Bronchial epithelial cell (primary cell): ENCODE measurements around the gene ANKRD30A. TPM values are rescaled to one million over a fixed set of nuclear protein-coding genes. Genes with fewer than 3 reads are reported as not detected.
"Not testable (repeated sequence)": the region's sequence is repeated elsewhere in the genome, so short reads cannot be mapped to it uniquely, and the experiment has no call there.

Experiments used
- DNase-seq: peaks from one replicate; pipeline ENCODE4 v3.0.0-alpha.2; 2010; ENCODE audit warnings: low read depth
- FAIRE-seq: peaks from 2 replicates; lab custom pipeline; 2011; peaks lifted over from hg19 to GRCh38; lab: Jason Lieb, UNC
- H3K27me3 ChIP-seq: 2 replicates; pipeline ENCODE4 v1.5.1; 2011; ENCODE audit warnings: low read length; ENCODE audit not compliant: control insufficient read depth, insufficient read depth
- H3K36me3 ChIP-seq: 2 replicates; pipeline ENCODE4 v1.5.1; 2011; ENCODE audit warnings: low read length; ENCODE audit not compliant: control insufficient read depth, insufficient read depth
- H3K4me3 ChIP-seq: 2 replicates; pipeline ENCODE4 v1.5.1; 2011; ENCODE audit warnings: mild to moderate bottlenecking, low read depth, low read length, control low read depth
- total RNA-seq: library from RNA; depleted of rRNA; stranded (reverse); fragments of >200 nt; gene quantifications from 2 replicates; pipeline ENCODE4 v1.2.1, GENCODE V29; 2014
- TF ChIP-seq, protein P1 (sequence below): IDR thresholded peaks from 2 replicates; pipeline ENCODE4 v1.5.1; 2011; ENCODE audit warnings: mild to moderate bottlenecking, moderate library complexity, low read length, control low read depth, inconsistent platforms; ENCODE audit not compliant: insufficient read depth, severe bottlenecking

Gene ANKRD30A
- total RNA-seq, 1 donor from 2014 or later = not detected

- Histone ChIP-seq H3K4me3 (no peak overlapping the region), H3K36me3 (no peaks in the 10 kb centered on the region), H3K27me3 (no peaks in the 10 kb centered on the region)
- FAIRE-seq = no peak
- TF ChIP-seq, protein P1, sequence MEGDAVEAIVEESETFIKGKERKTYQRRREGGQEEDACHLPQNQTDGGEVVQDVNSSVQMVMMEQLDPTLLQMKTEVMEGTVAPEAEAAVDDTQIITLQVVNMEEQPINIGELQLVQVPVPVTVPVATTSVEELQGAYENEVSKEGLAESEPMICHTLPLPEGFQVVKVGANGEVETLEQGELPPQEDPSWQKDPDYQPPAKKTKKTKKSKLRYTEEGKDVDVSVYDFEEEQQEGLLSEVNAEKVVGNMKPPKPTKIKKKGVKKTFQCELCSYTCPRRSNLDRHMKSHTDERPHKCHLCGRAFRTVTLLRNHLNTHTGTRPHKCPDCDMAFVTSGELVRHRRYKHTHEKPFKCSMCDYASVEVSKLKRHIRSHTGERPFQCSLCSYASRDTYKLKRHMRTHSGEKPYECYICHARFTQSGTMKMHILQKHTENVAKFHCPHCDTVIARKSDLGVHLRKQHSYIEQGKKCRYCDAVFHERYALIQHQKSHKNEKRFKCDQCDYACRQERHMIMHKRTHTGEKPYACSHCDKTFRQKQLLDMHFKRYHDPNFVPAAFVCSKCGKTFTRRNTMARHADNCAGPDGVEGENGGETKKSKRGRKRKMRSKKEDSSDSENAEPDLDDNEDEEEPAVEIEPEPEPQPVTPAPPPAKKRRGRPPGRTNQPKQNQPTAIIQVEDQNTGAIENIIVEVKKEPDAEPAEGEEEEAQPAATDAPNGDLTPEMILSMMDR = no peak
- DNase-seq = no peak
Observed at GRCh38 chr10:37124532-37124931, 866 bp upstream of the ANKRD30A start.

- H3K36me3 ChIP-seq = no peaks in the 10 kb centered on the region
- no peak for DNase-seq
- TF ChIP-seq, protein P1 = no peak
- FAIRE-seq = no peak
- H3K4me3 ChIP-seq = no peak overlapping the region
- H3K27me3 ChIP-seq = no peaks in the 10 kb centered on the region
Observed at GRCh38 chr10:37125921-37126320, 523 bp downstream of the ANKRD30A start.

GRCh38 chr10:37146443-37146842 is 21.0 kb downstream of the ANKRD30A start:
- FAIRE-seq = no peak
- Histone ChIP-seq H3K36me3 (no peaks in the 10 kb centered on the region), H3K4me3 (no peak overlapping the region), H3K27me3 (no peaks in the 10 kb centered on the region)
- no peak for DNase-seq
- TF ChIP-seq, protein P1 = no peak

GRCh38 chr10:37162430-37162829 is 37.0 kb downstream of the ANKRD30A start:
- FAIRE-seq, H3K36me3 ChIP-seq, H3K4me3 ChIP-seq, DNase-seq, H3K27me3 ChIP-seq: not testable (repeated sequence)

DNA sequence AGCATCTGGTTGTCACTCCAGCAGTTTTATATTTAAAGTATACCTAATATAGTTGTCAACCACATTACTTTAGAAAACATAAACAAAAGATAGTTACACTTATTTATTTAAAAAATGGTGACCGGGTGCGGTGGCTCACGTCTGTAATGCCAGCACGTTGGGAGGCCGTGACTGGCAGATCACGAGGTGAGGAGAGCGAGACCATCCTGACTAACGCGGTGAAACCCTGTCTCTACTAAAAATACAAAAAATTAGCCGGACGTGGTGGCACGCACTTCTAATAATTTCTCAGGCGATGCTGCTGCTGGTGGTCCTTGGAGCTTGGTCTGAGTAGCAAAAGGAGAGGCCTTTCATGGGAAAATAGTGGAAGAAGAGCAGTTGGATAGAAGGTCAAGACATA is 46.5 kb downstream of the ANKRD30A start:
- not testable (repeated sequence) for H3K27me3 ChIP-seq, DNase-seq, H3K36me3 ChIP-seq, H3K4me3 ChIP-seq, FAIRE-seq

- DNase-seq, FAIRE-seq, H3K4me3 ChIP-seq, H3K27me3 ChIP-seq, H3K36me3 ChIP-seq: not testable (repeated sequence)
Observed at GRCh38 chr10:37178296-37178695, 52.9 kb downstream of the ANKRD30A start.

- DNase-seq, FAIRE-seq, H3K36me3 ChIP-seq, H3K27me3 ChIP-seq, H3K4me3 ChIP-seq: not testable (repeated sequence)
Observed at GRCh38 chr10:37182719-37183118, 57.3 kb downstream of the ANKRD30A start.

- TF ChIP-seq, protein P1 = no peak
- FAIRE-seq = no peak
- no peak overlapping the region for H3K4me3 ChIP-seq
- H3K27me3 ChIP-seq = no peaks in the 10 kb centered on the region
- peak; percentile 4 for DNase-seq
- H3K36me3 ChIP-seq = no peaks in the 10 kb centered on the region
Observed at GRCh38 chr10:37206132-37206531, 80.7 kb downstream of the ANKRD30A start.
